Retinal pigment epithelial cell (primary cell): Measurements from ENCODE around the gene VWA5B1.
"Not testable (repeated sequence)": the region's sequence is repeated elsewhere in the genome, so short reads cannot be mapped to it uniquely, and the experiment has no call there.

Experiments
- DNase-seq: peaks from one replicate; pipeline ENCODE4 v3.0.0-alpha.2; 2010; ENCODE audit warnings: low read depth
- H3K4me3 ChIP-seq: 2 replicates; pipeline ENCODE4 v1.5.1; 2011; ENCODE audit warnings: mild to moderate bottlenecking, low read length, control low read depth, moderate library complexity
- CTCF ChIP-seq: conservative IDR thresholded peaks from 2 replicates; pipeline ENCODE4 v1.5.1; 2011; ENCODE audit warnings: low read depth, low read length, control low read depth, inconsistent platforms

The VWA5B1 gene

GRCh38 chr1:20280906-20281305 is 9.8 kb upstream of the VWA5B1 start:
- no peak for DNase-seq
- no peak for TF ChIP-seq CTCF
- H3K4me3 ChIP-seq: no peak overlapping the region

GRCh38 chr1:20281801-20282200 is 8.9 kb upstream of the VWA5B1 start:
- DNase-seq: no peak
- TF ChIP-seq CTCF: no peak
- no peak overlapping the region for H3K4me3 ChIP-seq

- DNase-seq: no peak
- no peak overlapping the region for H3K4me3 ChIP-seq
- TF ChIP-seq CTCF: no peak
Observed at GRCh38 chr1:20282533-20282932, 8.1 kb upstream of the VWA5B1 start.

- DNase-seq: no peak
Observed at GRCh38 chr1:20284046-20284445, 6.6 kb upstream of the VWA5B1 start.

GRCh38 chr1:20284625-20285024 is 6.0 kb upstream of the VWA5B1 start:
- H3K4me3 ChIP-seq: no peak overlapping the region
- no peak for TF ChIP-seq CTCF
- no peak for DNase-seq

More at GRCh38 chr1:20284046-20284445, 6.6 kb upstream of the VWA5B1 start:
- TF ChIP-seq CTCF: no peak
- no peak overlapping the region for H3K4me3 ChIP-seq

- TF ChIP-seq CTCF: no peak
- DNase-seq: no peak
- H3K4me3 ChIP-seq: no peak overlapping the region
Observed at GRCh38 chr1:20285510-20285909, 5.2 kb upstream of the VWA5B1 start.

GRCh38 chr1:20287696-20288095 is 3.0 kb upstream of the VWA5B1 start:
- not testable (repeated sequence) for DNase-seq

GRCh38 chr1:20291645-20292084 is 990 bp downstream of the VWA5B1 start:
- no peak for TF ChIP-seq CTCF
- DNase-seq: no peak
- H3K4me3 ChIP-seq: peak overlapping the region; percentile 33

More at GRCh38 chr1:20287696-20288095, 3.0 kb upstream of the VWA5B1 start:
- not testable (repeated sequence) for H3K4me3 ChIP-seq
